IMR-90 (cell line): Measurements from ENCODE around the gene DMRT3. TPM values are rescaled to one million over a fixed set of nuclear protein-coding genes. Genes with fewer than 3 reads are reported as not detected.

Experiments
- ATAC-seq: fragments of 200-7000 bp; cut with Tn5 transposase; 2 replicates; pipeline ENCODE4 v1.9.1; 2020; ENCODE audit warnings: low read depth, mild to moderate bottlenecking, moderate library complexity
- Bru-seq: library from RNA; stranded (reverse); fragments of 400-500 nt; gene quantifications from one replicate; lab custom pipeline; 2021; lab: Mats Ljungman, UMichigan
- BruChase-seq, 2 experiments: library from RNA; stranded (reverse); fragments of 400-500 nt; gene quantifications; one replicate each; lab custom pipeline; 2021; lab: Mats Ljungman, UMichigan
- BruUV-seq: library from RNA; stranded (reverse); fragments of 400-500 nt; replicated peaks from 2 replicates; lab custom pipeline; 2021; lab: Mats Ljungman, UMichigan
- CTCF ChIA-PET: fragments of 300-600 bp; formaldehyde crosslinking; extraction: SDS; loops from one replicate; lab custom pipeline; 2021; ENCODE audit warnings: antibody characterized with exemption; lab: Yijun Ruan, JAX
- POLR2A ChIA-PET: fragments of 300-600 bp; sonication (Branson Sonifier 250); formaldehyde crosslinking; loops from one replicate; lab custom pipeline; 2022; ENCODE audit warnings: antibody characterized with exemption; ENCODE audit not compliant: unreplicated experiment; lab: Charles Lee
- DNase-seq: peaks from one replicate; pipeline ENCODE4 v3.0.0; 2013
- H2AFZ ChIP-seq: replicated peaks from 2 replicates; pipeline ENCODE3; 2013; ENCODE audit warnings: low read length, mild to moderate bottlenecking; ENCODE audit not compliant: poor library complexity
- H2AK5ac ChIP-seq: 2 replicates; pipeline ENCODE4 v1.6.1; 2013; ENCODE audit warnings: low read depth, low read length, inconsistent platforms
- H2AK9ac ChIP-seq: replicated peaks from 2 replicates; pipeline ENCODE3; 2013; ENCODE audit warnings: mild to moderate bottlenecking, low read depth, low read length, moderate library complexity; ENCODE audit not compliant: poor library complexity
- H2BK120ac ChIP-seq: 2 replicates; pipeline ENCODE4 v1.6.1; 2013; ENCODE audit warnings: low read depth, low read length, inconsistent platforms
- H2BK15ac ChIP-seq: 3 replicates; pipeline ENCODE4 v1.6.1; 2013; ENCODE audit warnings: low read depth, low read length, inconsistent platforms
- H2BK20ac ChIP-seq: 2 replicates; pipeline ENCODE4 v1.6.1; 2013; ENCODE audit warnings: low read depth, mild to moderate bottlenecking, inconsistent platforms, low read length, moderate library complexity
- H2BK5ac ChIP-seq: 2 replicates; pipeline ENCODE4 v1.6.1; 2013; ENCODE audit warnings: mild to moderate bottlenecking, low read depth, low read length, inconsistent platforms; ENCODE audit not compliant: poor library complexity, severe bottlenecking
- H3K14ac ChIP-seq: replicated peaks from 2 replicates; pipeline ENCODE4 v1.6.1; 2013; ENCODE audit warnings: low read depth, low read length, inconsistent platforms
- H3K18ac ChIP-seq: 2 replicates; pipeline ENCODE4 v1.6.1; 2013; ENCODE audit warnings: low read depth, low read length, control low read depth
- H3K23ac ChIP-seq: 2 replicates; pipeline ENCODE4 v1.6.1; 2013; ENCODE audit warnings: low read depth, low read length, inconsistent platforms
- H3K27ac ChIP-seq: 2 replicates; pipeline ENCODE4 v1.5.1; 2013; ENCODE audit warnings: mild to moderate bottlenecking, control low read depth, low read length; ENCODE audit not compliant: insufficient read depth
- H3K27me3 ChIP-seq: 2 replicates; pipeline ENCODE4 v1.6.1; 2013; ENCODE audit warnings: low read length; ENCODE audit not compliant: control insufficient read depth, insufficient read depth
- H3K36me3 ChIP-seq: 2 replicates; pipeline ENCODE4 v1.6.1; 2013; ENCODE audit warnings: low read length, mixed read lengths; ENCODE audit not compliant: control insufficient read depth, insufficient read depth
- H3K4ac ChIP-seq: 2 replicates; pipeline ENCODE4 v1.6.1; 2013; ENCODE audit warnings: low read depth, low read length, inconsistent platforms
- H3K4me1 ChIP-seq: 2 replicates; pipeline ENCODE4 v1.6.1; 2013; ENCODE audit warnings: low read length, mixed read lengths; ENCODE audit not compliant: control insufficient read depth, insufficient read depth
- H3K4me2 ChIP-seq: 2 replicates; pipeline ENCODE4 v1.6.1; 2013; ENCODE audit warnings: low read depth, mild to moderate bottlenecking, control low read depth, low read length, moderate library complexity
- H3K4me3 ChIP-seq: 2 replicates; pipeline ENCODE4 v1.5.1; 2013; ENCODE audit warnings: low read depth, mild to moderate bottlenecking, control low read depth, low read length, moderate library complexity; ENCODE audit not compliant: insufficient read depth
- H3K56ac ChIP-seq: 2 replicates; pipeline ENCODE4 v1.6.1; 2013; ENCODE audit warnings: low read length, inconsistent platforms; ENCODE audit not compliant: insufficient read depth; ENCODE audit errors: extremely low read depth
- H3K79me1 ChIP-seq, 2 experiments: 2 replicates each; pipeline ENCODE4 v1.6.1; 2013; ENCODE audit warnings: low read length in 2 of 2, inconsistent platforms in 1 of 2, low read depth in 1 of 2
- H3K9ac ChIP-seq: 2 replicates; pipeline ENCODE4 v1.6.1; 2013; ENCODE audit warnings: low read depth, low read length, control low read depth
- H3K9me1 ChIP-seq: 2 replicates; pipeline ENCODE4 v1.6.1; 2013; ENCODE audit warnings: low read length, inconsistent platforms; ENCODE audit not compliant: insufficient read depth
- H3K9me3 ChIP-seq: 2 replicates; pipeline ENCODE4 v1.6.1; 2013; ENCODE audit warnings: low read length; ENCODE audit not compliant: control insufficient read depth, insufficient read depth
- H4K20me1 ChIP-seq: 2 replicates; pipeline ENCODE4 v1.6.1; 2013; ENCODE audit warnings: low read length, inconsistent platforms; ENCODE audit not compliant: insufficient read depth
- H4K5ac ChIP-seq: 2 replicates; pipeline ENCODE4 v1.6.1; 2013; ENCODE audit warnings: mild to moderate bottlenecking, low read depth, low read length, control low read depth
- H4K8ac ChIP-seq, 2 experiments: 2 replicates each; pipeline ENCODE4 v1.6.1; 2013; ENCODE audit warnings: low read depth in 2 of 2, low read length in 2 of 2, control low read depth in 1 of 2, inconsistent platforms in 1 of 2
- H4K91ac ChIP-seq: 2 replicates; pipeline ENCODE4 v1.6.1; 2013; ENCODE audit warnings: low read depth, low read length, inconsistent platforms; ENCODE audit not compliant: insufficient read depth
- CHD1 ChIP-seq: IDR thresholded peaks from 2 replicates; pipeline ENCODE4 v1.6.1; 2012; ENCODE audit warnings: low read depth, low read length, improper control_type of control experiment
- CTCF ChIP-seq: conservative IDR thresholded peaks from 2 replicates; pipeline ENCODE4 v1.5.1; 2012; ENCODE audit warnings: mild to moderate bottlenecking, low read depth, low read length, improper control_type of control experiment
- MAFK ChIP-seq: IDR thresholded peaks from 2 replicates; pipeline ENCODE4 v1.6.1; 2012; ENCODE audit warnings: low read depth, low read length, improper control_type of control experiment
- POLR2A ChIP-seq: IDR thresholded peaks from 2 replicates; pipeline ENCODE4 v1.6.1; 2012; ENCODE audit warnings: mild to moderate bottlenecking, low read depth, low read length
- RAD21 ChIP-seq: IDR thresholded peaks from 2 replicates; pipeline ENCODE4 v1.6.1; 2012; ENCODE audit warnings: low read length, improper control_type of control experiment
- WGBS, 2 experiments: methylation state at CpG; one replicate each; pipeline versions ENCODE4 v1.1.5 to v1.1.7; 2013; ENCODE audit warnings: missing lambda C conversion rate in 2 of 2; ENCODE audit not compliant: insufficient read length in 1 of 2; ENCODE audit errors: extremely low coverage in 2 of 2; 5-methylcytosine and 5-hydroxymethylcytosine counted together
- dilution Hi-C: fragments of 300-500 bp; cut with HindIII; formaldehyde crosslinking; loops from one replicate; pipeline ENCODE4 v1.14.3; 2018; ENCODE audit warnings: low sequenced_read_pairs; ENCODE audit not compliant: unreplicated experiment
- in situ Hi-C: fragments of 300-500 bp; cut with MboI; formaldehyde crosslinking; loops from 3 replicates; pipeline ENCODE4 v1.14.3; 2019; ENCODE audit warnings: low sequenced_read_pairs, inconsistent platforms, mixed read lengths
- intact Hi-C: fragments of 100-400 bp; cut with micrococcal nuclease; formaldehyde crosslinking; loops from 2 replicates; pipeline ENCODE4 v1.10.0; 2022
- long read RNA-seq: library from polyadenylated mRNA; unstranded; transcript quantifications from one replicate; pipeline ENCODE4 v2.0.0, GENCODE V29; 2021; ENCODE audit not compliant: unreplicated experiment
- polyA plus RNA-seq, 3 experiments: library from polyadenylated mRNA; depleted of rRNA; stranded (reverse); fragments of >200 nt; gene quantifications; 2 replicates each; pipeline ENCODE4 v1.2.3, GENCODE V29; 2012; ENCODE audit warnings: low replicate concordance in 1 of 3
- total RNA-seq: library from RNA; depleted of rRNA; stranded (reverse); fragments of >200 nt; gene quantifications from 2 replicates; pipeline ENCODE4 v1.2.3, GENCODE V29; 2012; rRNA removed
- TF ChIP-seq, protein P1 (sequence below): fragments of 150-350 bp; IDR thresholded peaks from 2 replicates; pipeline ENCODE4 v1.6.1; 2017; ENCODE audit warnings: mild to moderate bottlenecking, antibody characterized with exemption, low read length, low read depth

DMRT3 gene
- not detected in 2 replicates for total RNA-seq
- polyA plus RNA-seq (2012; rRNA removed): not detected in 2 replicates
- polyA plus RNA-seq (2012; cell fraction: cytosol; rRNA removed): 0.01 TPM in 1 of 2 replicates, not detected in the other
- polyA plus RNA-seq (2012; cell fraction: nucleus; rRNA removed; ENCODE audit: low replicate concordance): not detected in 2 replicates
- Bru-seq, nascent RNA: not detected
- BruChase-seq, experiment 1, labeled RNA remaining after a 6-hour chase: not detected
- BruChase-seq, experiment 2, labeled RNA remaining after a 2-hour chase: not detected
- long read RNA-seq: 0 reads

DNA sequence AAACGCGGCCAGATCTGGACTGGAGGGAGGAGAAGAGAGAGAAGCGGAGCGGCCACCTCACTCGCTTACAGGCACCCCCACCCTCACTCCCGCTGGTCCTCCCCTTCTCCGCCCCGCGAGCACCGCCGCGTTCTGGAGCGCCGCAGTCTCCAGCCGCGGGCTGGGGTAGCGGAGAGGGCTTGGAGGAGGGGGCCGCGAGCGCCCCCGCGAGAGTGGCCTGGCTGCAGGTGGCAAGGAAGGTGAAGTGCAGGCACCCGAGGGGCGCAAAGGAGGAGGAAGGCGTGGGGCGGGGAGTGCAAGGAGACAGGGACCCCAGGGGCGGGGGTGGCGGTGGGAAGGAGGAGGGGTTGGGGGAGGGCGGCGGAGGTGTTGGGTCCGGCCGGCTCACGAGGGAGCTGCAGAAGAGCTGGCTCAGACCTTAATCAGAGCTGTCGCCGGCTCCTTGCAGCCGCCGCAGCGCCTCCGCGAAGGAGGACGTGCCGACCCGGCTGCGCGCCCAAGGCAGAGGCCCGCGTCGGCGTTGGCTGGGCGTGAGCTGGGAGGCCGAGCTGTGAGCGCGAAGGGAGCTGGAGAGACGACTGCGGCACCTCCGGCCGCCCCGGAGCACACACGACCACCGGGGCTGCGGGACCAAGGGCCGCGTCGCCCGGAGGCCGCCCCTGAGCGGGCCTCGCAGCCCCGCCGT, at the start of gene DMRT3:
DMRT3 (plus strand) TSS at position 398 of the 685 bp plus-strand sequence. CDS start 347 bp downstream, outside the sequence.
- 2% methylated on average over 26 of the region's 70 CpGs; no CpG with 5 or more reads in 1 of the 2 experiments for WGBS, 2 experiments
- Histone ChIP-seq H2AFZ (peak within 1 kb of the TSS; percentile 66), H3K4me1 (no peaks in the 10 kb centered on the region), H2BK20ac (no peak within 1 kb of the TSS), H3K4ac (no peak within 1 kb of the TSS), H4K8ac (no peak within 1 kb of the TSS), H3K27ac (no peak within 1 kb of the TSS), H3K14ac (no peak within 1 kb of the TSS), H3K23ac (no peak within 1 kb of the TSS), H3K4me2 (no peak within 1 kb of the TSS), H3K36me3 (no peaks in the 10 kb centered on the region), H4K20me1 (no peaks in the 10 kb centered on the region), H3K79me1 (no peaks in the 10 kb centered on the region), H3K9me3 (peaks cover 11% of the 10 kb centered on the region; the same call in 1 of the 2 replicates), H3K9me1 (no peaks in the 10 kb centered on the region), H2AK9ac (no peak within 1 kb of the TSS), H2BK15ac (no peak within 1 kb of the TSS), H3K4me3 (no peak within 1 kb of the TSS), H3K9ac (no peak within 1 kb of the TSS), H4K91ac (no peak within 1 kb of the TSS), H2BK5ac (no peak within 1 kb of the TSS), H2AK5ac (no peak within 1 kb of the TSS), H3K27me3 (peaks cover 85% of the 10 kb centered on the region), H3K18ac (no peak within 1 kb of the TSS), H3K56ac (no peak within 1 kb of the TSS), H2BK120ac (no peak within 1 kb of the TSS), H4K5ac (no peak within 1 kb of the TSS)
- intact Hi-C loops: no loop called here
- dilution Hi-C loops: no loop called here
- TF ChIP-seq, protein P1, sequence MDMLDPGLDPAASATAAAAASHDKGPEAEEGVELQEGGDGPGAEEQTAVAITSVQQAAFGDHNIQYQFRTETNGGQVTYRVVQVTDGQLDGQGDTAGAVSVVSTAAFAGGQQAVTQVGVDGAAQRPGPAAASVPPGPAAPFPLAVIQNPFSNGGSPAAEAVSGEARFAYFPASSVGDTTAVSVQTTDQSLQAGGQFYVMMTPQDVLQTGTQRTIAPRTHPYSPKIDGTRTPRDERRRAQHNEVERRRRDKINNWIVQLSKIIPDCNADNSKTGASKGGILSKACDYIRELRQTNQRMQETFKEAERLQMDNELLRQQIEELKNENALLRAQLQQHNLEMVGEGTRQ: no peak
- no peak for TF ChIP-seq RAD21
- no peak for TF ChIP-seq CHD1
- TF ChIP-seq MAFK: no peak
- TF ChIP-seq CTCF: no peak
- TF ChIP-seq POLR2A: no peak
- no TSS peak for BruUV-seq
- ChIA-PET POLR2A (no interaction called here), CTCF (interaction anchor here (1.0 kb wide), 1 partner anchor 33 kb away, joined by 3 read pairs; no protein-coding TSS in a partner anchor)
- in situ Hi-C loops: no loop called here
- ATAC-seq: no peak
- DNase-seq: no peak
